ENCODE measurements around the gene LAMC3.

GRCh38 chr9:131031642-131032005, 22.6 kb downstream of the LAMC3 start:
- TF ChIP-seq POLR2AphosphoS5 (IDR thresholded peaks at IDR 0.05; ENCODE audit: low read depth, low read length): no peak
- TF ChIP-seq POLR2A (IDR thresholded peaks at IDR 0.05; ENCODE audit: low read depth, low read length): no peak
- TF ChIP-seq TAF1 (IDR thresholded peaks at IDR 0.05; ENCODE audit: borderline replicate concordance, low read depth, low read length): no peak

All from GM12892 (cell line).